ENCODE measurements around the gene VCAN.

DNA sequence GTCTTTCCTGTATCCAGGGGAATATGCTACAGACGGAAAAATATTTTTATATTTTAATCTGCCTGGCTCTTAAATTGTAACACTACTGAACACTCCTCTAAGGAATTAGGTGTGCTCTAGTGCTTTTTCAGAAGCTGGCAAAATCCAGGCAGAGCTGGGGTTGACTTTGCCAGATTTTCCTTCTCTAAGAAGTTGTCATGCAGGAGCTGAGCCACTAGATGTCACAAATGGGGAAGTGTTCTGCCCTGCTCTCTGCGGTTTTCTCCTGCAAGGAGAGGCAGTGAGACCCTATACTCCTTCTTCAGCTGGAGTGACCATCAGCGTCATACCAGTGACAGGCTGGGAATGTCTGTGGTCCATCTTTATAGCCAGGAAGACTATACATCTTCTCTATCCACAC, 136.6 kb downstream of the VCAN start:
- TF ChIP-seq GATA3 (IDR thresholded peaks at IDR 0.05; ENCODE audit: low read depth, low read length), result no peak
- no peak for TF ChIP-seq GATA2 (IDR thresholded peaks at IDR 0.05; ENCODE audit: low read depth, low read length)
